HepG2 (cell line): Measurements from ENCODE around the gene MIDN. TPM values are rescaled to one million over a fixed set of nuclear protein-coding genes. Genes with fewer than 3 reads are reported as not detected.

Experiments used
- AGO1 ChIP-seq: fragments of 200-400 bp; formaldehyde crosslinking; IDR thresholded peaks from 2 replicates; pipeline ENCODE4 v1.6.1; 2017; ENCODE audit warnings: mild to moderate bottlenecking, low read depth, low read length, moderate library complexity; ENCODE audit not compliant: poor library complexity, severe bottlenecking
- CC2D1A ChIP-seq: sonication (generic); formaldehyde crosslinking; IDR thresholded peaks from 2 replicates; pipeline ENCODE4 v1.8.1; 2023; ENCODE audit warnings: mild to moderate bottlenecking, missing genetic modification reagents
- DPF2 ChIP-seq: sonication (generic); formaldehyde crosslinking; IDR thresholded peaks from 2 replicates; pipeline ENCODE4 v1.4.0; 2020; ENCODE audit warnings: mild to moderate bottlenecking, low read depth, missing genetic modification reagents, borderline replicate concordance
- GFI1 ChIP-seq: sonication (generic); formaldehyde crosslinking; IDR thresholded peaks from 2 replicates; pipeline ENCODE4 v1.5.0; 2020; ENCODE audit warnings: missing genetic modification reagents, mild to moderate bottlenecking, borderline replicate concordance
- PCBP1 ChIP-seq: fragments of 200-400 bp; formaldehyde crosslinking; IDR thresholded peaks from 2 replicates; pipeline ENCODE4 v1.6.1; 2017; ENCODE audit warnings: mild to moderate bottlenecking, low read depth, low read length, borderline replicate concordance
- PLSCR1 ChIP-seq: sonication (generic); formaldehyde crosslinking; IDR thresholded peaks from 2 replicates; pipeline ENCODE4 v1.5.0; 2020; ENCODE audit warnings: missing genetic modification reagents, mild to moderate bottlenecking, borderline replicate concordance
- SMYD3 ChIP-seq: sonication (generic); formaldehyde crosslinking; IDR thresholded peaks from 2 replicates; pipeline ENCODE4 v1.8.1; 2023; ENCODE audit warnings: mild to moderate bottlenecking, missing genetic modification reagents
- TBX3 ChIP-seq: fragments of 450-650 bp; IDR thresholded peaks from 2 replicates; pipeline ENCODE4 v1.6.1; 2017; ENCODE audit warnings: antibody characterized with exemption, mild to moderate bottlenecking, inconsistent platforms, borderline replicate concordance
- ZFP82 ChIP-seq: sonication (generic); formaldehyde crosslinking; IDR thresholded peaks from 2 replicates; pipeline ENCODE4 v1.5.1; 2020; ENCODE audit warnings: mild to moderate bottlenecking, missing genetic modification reagents, borderline replicate concordance
- ZKSCAN8 ChIP-seq: IDR thresholded peaks from 2 replicates; pipeline ENCODE4 v1.6.1; 2016; ENCODE audit warnings: borderline replicate concordance, missing genetic modification reagents, missing compliant biosample characterization
- ZNF10 ChIP-seq: sonication (generic); formaldehyde crosslinking; IDR thresholded peaks from 2 replicates; pipeline ENCODE4 v1.4.0; 2020; ENCODE audit warnings: mild to moderate bottlenecking, low read depth, missing genetic modification reagents, borderline replicate concordance
- ZNF660 ChIP-seq: sonication (generic); formaldehyde crosslinking; IDR thresholded peaks from 2 replicates; pipeline ENCODE4 v1.5.1; 2020; ENCODE audit warnings: mild to moderate bottlenecking, low read depth, missing genetic modification reagents, borderline replicate concordance
- ZNF747 ChIP-seq: sonication (generic); formaldehyde crosslinking; IDR thresholded peaks from 2 replicates; pipeline ENCODE4 v1.8.1; 2023; ENCODE audit warnings: missing genetic modification reagents, mild to moderate bottlenecking, borderline replicate concordance
- ZNF761 ChIP-seq: sonication (generic); formaldehyde crosslinking; conservative IDR thresholded peaks from 2 replicates; pipeline ENCODE4 v1.4.0; 2020; ENCODE audit warnings: mild to moderate bottlenecking, missing genetic modification reagents
- ZSCAN9 ChIP-seq: IDR thresholded peaks from 2 replicates; pipeline ENCODE4 v1.6.1; 2016; ENCODE audit warnings: borderline replicate concordance
- polyA plus RNA-seq, 8 experiments: library from polyadenylated mRNA; depleted of rRNA in 3 of 8; stranded (reverse) in 7 of 8; unstranded in 1 of 8; fragments of >200 nt; fragmentation: Illumina TruSeq in 4 of 8; extraction: Trizol in 4 of 8; gene quantifications; 2 replicates each; pipeline versions ENCODE4 v1.2.1 to v1.2.3, GENCODE V29; 2011 to 2016; ENCODE audit warnings: low read depth in 4 of 8, missing spikeins in 1 of 8, mixed read lengths in 1 of 8; ENCODE audit not compliant: insufficient read depth in 1 of 8
- total RNA-seq, 5 experiments: library from RNA; depleted of rRNA; stranded (reverse); fragments of >200 nt; fragmentation: Illumina TruSeq; extraction: Trizol; gene quantifications; 2 replicates each; pipeline ENCODE4 v1.2.3, GENCODE V29; 2016; ENCODE audit warnings: low read depth in 1 of 5
- TF ChIP-seq, protein P1 (sequence below): sonication (generic); formaldehyde crosslinking; IDR thresholded peaks from 2 replicates; pipeline ENCODE4 v1.4.0; 2020; ENCODE audit warnings: missing genetic modification reagents
- TF ChIP-seq, protein P2 (sequence below): sonication (generic); formaldehyde crosslinking; IDR thresholded peaks from 2 replicates; pipeline ENCODE4 v1.5.1; 2020; ENCODE audit warnings: mild to moderate bottlenecking, missing genetic modification reagents, borderline replicate concordance

MIDN gene
- total and polyA plus RNA-seq, 2 of the 13 experiments (the other 11 are each of a cell fraction or from before 2014, with no cell fraction given), result 8.4 to 18.0 TPM

DNA sequence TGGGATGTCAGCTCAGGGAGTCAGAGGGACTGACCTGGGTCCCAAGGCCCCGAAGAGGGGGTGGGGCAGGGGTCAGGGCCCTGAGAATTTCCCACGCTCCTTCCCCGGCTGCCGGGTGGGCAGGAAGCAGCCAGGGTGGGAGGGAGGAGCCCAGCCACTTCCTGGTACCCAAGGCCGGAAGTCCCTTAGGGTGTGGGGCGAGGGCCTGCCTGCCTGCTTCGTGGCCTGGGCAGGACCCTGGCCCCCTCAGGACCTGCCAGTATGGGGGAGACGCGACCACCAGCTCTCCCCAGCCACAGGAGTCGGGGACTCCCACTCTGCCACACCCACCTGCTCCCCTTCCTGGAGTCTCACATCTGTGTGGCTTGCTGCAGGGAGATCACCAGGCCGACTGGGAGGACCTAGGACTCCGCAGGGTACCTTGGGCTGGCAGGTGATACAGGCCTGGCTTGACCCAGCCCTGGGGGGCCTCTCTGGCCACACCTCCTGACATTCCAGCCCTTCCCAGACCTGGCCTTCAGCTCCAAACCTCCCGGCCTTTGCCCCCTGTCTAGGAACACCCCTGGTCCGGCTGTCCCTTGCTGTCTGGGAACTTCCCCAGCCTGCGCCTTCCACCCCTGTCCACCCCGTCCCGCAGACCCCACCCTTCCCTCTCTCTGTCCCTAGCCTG, 11.0 kb downstream of the MIDN start (continued):
- TF ChIP-seq ZNF10 (CRISPR knock-in tag), result no peak
- no peak for TF ChIP-seq SMYD3
- TF ChIP-seq, protein P1, sequence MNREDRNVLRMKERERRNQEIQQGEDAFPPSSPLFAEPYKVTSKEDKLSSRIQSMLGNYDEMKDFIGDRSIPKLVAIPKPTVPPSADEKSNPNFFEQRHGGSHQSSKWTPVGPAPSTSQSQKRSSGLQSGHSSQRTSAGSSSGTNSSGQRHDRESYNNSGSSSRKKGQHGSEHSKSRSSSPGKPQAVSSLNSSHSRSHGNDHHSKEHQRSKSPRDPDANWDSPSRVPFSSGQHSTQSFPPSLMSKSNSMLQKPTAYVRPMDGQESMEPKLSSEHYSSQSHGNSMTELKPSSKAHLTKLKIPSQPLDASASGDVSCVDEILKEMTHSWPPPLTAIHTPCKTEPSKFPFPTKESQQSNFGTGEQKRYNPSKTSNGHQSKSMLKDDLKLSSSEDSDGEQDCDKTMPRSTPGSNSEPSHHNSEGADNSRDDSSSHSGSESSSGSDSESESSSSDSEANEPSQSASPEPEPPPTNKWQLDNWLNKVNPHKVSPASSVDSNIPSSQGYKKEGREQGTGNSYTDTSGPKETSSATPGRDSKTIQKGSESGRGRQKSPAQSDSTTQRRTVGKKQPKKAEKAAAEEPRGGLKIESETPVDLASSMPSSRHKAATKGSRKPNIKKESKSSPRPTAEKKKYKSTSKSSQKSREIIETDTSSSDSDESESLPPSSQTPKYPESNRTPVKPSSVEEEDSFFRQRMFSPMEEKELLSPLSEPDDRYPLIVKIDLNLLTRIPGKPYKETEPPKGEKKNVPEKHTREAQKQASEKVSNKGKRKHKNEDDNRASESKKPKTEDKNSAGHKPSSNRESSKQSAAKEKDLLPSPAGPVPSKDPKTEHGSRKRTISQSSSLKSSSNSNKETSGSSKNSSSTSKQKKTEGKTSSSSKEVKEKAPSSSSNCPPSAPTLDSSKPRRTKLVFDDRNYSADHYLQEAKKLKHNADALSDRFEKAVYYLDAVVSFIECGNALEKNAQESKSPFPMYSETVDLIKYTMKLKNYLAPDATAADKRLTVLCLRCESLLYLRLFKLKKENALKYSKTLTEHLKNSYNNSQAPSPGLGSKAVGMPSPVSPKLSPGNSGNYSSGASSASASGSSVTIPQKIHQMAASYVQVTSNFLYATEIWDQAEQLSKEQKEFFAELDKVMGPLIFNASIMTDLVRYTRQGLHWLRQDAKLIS (CRISPR knock-in tag), result 0 out of 2 replicates have a peak, but pooled peaks have one; percentile 64
- peak; percentile 91; the same call in 1 of the 2 replicates for TF ChIP-seq ZFP82 (CRISPR knock-in tag)
- 0 out of 2 replicates have a peak, but pooled peaks have one; percentile 38 for TF ChIP-seq ZKSCAN8
- no peak; the same call in 1 of the 2 replicates for TF ChIP-seq ZSCAN9
- peak; percentile 72; the same call in 1 of the 2 replicates for TF ChIP-seq GFI1
- peak; percentile 64; the same call in 1 of the 2 replicates for TF ChIP-seq TBX3
- TF ChIP-seq ZNF747 (CRISPR knock-in tag), result 0 out of 2 replicates have a peak, but pooled peaks have one; percentile 64
- TF ChIP-seq AGO1, result peak; percentile 99
- TF ChIP-seq ZNF660, result no peak
- TF ChIP-seq, protein P2, sequence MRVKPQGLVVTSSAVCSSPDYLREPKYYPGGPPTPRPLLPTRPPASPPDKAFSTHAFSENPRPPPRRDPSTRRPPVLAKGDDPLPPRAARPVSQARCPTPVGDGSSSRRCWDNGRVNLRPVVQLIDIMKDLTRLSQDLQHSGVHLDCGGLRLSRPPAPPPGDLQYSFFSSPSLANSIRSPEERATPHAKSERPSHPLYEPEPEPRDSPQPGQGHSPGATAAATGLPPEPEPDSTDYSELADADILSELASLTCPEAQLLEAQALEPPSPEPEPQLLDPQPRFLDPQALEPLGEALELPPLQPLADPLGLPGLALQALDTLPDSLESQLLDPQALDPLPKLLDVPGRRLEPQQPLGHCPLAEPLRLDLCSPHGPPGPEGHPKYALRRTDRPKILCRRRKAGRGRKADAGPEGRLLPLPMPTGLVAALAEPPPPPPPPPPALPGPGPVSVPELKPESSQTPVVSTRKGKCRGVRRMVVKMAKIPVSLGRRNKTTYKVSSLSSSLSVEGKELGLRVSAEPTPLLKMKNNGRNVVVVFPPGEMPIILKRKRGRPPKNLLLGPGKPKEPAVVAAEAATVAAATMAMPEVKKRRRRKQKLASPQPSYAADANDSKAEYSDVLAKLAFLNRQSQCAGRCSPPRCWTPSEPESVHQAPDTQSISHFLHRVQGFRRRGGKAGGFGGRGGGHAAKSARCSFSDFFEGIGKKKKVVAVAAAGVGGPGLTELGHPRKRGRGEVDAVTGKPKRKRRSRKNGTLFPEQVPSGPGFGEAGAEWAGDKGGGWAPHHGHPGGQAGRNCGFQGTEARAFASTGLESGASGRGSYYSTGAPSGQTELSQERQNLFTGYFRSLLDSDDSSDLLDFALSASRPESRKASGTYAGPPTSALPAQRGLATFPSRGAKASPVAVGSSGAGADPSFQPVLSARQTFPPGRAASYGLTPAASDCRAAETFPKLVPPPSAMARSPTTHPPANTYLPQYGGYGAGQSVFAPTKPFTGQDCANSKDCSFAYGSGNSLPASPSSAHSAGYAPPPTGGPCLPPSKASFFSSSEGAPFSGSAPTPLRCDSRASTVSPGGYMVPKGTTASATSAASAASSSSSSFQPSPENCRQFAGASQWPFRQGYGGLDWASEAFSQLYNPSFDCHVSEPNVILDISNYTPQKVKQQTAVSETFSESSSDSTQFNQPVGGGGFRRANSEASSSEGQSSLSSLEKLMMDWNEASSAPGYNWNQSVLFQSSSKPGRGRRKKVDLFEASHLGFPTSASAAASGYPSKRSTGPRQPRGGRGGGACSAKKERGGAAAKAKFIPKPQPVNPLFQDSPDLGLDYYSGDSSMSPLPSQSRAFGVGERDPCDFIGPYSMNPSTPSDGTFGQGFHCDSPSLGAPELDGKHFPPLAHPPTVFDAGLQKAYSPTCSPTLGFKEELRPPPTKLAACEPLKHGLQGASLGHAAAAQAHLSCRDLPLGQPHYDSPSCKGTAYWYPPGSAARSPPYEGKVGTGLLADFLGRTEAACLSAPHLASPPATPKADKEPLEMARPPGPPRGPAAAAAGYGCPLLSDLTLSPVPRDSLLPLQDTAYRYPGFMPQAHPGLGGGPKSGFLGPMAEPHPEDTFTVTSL (CRISPR knock-in tag), result peak; percentile 64
- peak; percentile 99 for TF ChIP-seq PCBP1
- TF ChIP-seq CC2D1A, result no peak
- no peak for TF ChIP-seq PLSCR1 (CRISPR knock-in tag)
- peak; percentile 85 for TF ChIP-seq ZNF761 (CRISPR knock-in tag)
- TF ChIP-seq DPF2, result no peak
